ENCODE results near the gene B3GAT1.

The B3GAT1 gene

GRCh38 chr11:134334796-134335571 lies 77.1 kb downstream of the B3GAT1 start:
- DNase-seq (ENCODE audit: low read depth in 2 of 2): no peak

DNA sequence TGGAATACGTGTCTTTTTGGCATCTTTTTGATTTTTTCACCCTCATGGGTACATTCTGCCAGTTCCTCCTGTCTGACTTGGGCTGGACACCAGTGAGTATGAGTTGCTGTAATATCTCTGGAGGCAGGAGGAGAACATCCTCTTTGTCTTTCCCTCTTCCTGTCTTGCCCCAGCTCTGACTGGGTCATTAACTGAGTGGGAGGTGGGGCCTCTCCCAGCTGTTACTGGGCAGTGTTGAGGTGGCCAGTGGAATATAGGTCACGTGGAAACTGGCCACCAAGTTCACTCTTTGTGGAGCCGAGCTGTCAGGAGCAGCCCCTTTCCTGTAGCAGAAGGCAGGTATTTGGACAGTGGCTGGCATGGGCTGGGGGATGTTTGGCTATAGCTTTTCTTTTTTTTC lies 78.1 kb downstream of the B3GAT1 start:
- no peak for DNase-seq (ENCODE audit: low read depth in 2 of 2)

DNA sequence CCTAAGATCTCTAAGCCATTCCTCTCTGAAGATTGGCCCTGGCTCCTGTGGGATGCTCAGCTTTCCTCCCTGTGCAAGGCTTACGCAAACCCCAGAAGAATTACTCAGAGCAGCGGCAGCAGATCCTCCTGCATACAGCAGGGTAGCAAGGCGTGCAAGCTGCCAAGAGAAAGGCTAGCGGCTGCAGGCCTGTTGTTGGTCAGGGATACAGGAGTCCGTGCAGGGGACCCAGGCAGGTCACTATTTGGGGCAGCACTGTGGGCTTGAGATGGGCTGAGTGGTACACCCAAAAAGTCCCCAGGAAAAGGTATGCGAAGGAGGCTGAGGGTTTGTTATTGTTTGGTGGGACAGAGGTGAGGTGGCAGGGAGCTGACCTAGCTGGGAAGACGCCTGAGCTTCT lies 78.7 kb downstream of the B3GAT1 start:
- no peak for DNase-seq (ENCODE audit: low read depth in 2 of 2)

DNA sequence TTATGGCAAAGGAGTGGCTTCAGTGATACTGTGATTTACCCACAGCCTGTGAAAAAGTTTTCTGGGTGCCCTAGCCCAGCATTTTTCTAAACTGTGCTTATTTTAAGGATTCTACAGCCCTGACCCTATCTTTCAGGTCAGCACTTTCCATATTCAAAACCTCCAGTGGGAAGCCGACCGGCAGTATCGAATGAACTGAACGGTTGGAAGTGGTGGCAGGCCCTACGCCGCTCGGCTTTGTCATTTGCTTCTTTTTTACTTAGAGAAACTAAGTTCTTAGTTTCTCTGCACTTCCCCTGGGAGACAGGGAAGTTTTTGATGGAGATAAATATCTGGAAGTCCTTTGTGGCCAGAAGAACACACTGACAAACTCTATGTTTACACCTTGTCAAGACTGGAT lies 79.3 kb downstream of the B3GAT1 start:
- DNase-seq (ENCODE audit: low read depth in 2 of 2): no peak

- DNase-seq (ENCODE audit: low read depth in 2 of 2): peak in 1 of 2 donors; percentile 17
Measured at GRCh38 chr11:134332189-134332631, 79.8 kb downstream of the B3GAT1 start.

DNA sequence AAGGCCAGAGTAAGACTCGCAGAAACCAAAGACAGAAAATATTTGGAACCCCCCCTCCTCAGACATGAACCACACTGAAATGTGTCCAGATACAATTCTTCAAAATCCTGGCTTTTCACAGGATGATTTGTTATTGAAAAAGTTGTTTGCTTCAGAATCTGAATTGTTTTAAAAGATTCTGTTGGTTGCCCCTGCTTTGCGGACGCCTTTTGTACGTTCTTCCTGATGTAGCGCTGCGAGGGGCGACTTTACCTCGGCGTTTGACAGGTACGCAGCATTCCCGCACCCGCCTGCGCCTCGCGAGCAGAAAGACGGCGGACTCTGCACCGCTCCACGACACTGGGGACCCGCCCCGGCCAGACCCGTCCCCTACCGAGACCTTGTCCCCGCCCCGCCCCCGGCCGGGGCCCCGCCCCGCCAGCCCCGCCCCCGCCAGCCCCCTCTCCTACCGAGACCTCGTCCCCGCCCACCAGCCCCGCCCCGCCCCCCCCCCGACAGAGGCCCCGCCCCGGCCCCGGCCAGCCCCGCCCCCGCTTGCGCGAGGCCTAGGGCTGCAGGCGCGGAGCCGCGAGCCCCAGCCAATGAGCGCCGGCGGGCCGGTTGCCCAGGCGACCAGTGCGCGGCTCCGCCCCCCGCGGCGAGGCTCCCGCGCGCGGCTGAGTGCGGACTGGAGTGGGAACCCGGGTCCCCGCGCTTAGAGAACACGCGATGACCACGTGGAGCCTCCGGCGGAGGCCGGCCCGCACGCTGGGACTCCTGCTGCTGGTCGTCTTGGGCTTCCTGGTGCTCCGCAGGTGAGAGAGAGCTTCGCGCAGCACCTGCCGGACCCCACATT lies 80.5 kb downstream of the B3GAT1 start, which contains the start of gene GLB1L2:
Gene GLB1L2 (plus strand): TSS at position 635 of the 835 bp plus-strand sequence. CDS start 74 bp downstream, at position 709.
- DNase-seq (ENCODE audit: low read depth in 2 of 2): peak; percentile 51 to 75

DNA sequence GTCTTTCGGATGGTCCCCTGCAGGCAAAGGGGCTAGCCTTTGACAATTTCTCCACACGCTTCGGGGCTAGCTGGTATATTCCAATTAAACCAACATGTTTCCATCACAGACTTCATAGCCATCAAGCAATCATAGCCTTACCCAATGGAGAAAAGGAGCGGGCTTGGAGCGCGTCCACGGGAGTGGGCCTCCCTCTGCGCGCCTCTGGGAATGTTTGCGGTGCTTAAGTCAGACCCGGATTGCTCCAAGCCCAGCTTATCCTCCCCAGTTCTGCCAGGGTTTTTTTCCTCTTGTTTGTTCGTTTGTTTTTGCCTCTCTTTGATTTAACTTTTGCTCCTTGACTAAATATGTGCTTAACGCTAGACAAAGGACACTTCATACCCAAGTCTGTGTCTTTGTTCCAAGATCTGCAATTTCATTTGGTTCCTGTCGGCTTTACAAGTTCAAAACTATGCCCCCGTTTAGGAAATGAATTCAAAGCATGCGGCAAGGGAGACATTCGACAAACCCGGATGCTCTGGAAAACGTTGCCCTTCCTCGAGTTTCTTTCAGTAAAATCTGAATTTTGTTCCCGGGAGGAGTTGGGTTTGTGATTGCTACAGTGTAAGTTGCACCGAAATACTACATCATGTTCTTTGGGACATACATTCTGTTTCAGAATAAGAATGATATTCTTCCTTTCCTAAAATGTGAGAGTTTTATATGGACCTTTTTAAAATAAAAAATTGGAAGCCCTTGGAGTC lies 81.3 kb downstream of the B3GAT1 start:
- DNase-seq (ENCODE audit: low read depth in 2 of 2): no peak
